Cardiac fibroblast (primary cell): ENCODE measurements around the gene TSPAN2.

Experiments used
- DNase-seq, 2 donors: peaks; one replicate each; pipeline versions ENCODE4 v3.0.0 to v3.0.0-alpha.2; 2010; ENCODE audit warnings: low read depth in 2 of 2
- H3K4me3 ChIP-seq, 2 donors: replicated peaks in 1 of 2; 1 replicate in 1 of 2; 2 replicates in 1 of 2; pipeline ENCODE4 v1.5.1; 2011; ENCODE audit warnings: low read depth in 2 of 2, low read length in 2 of 2, mild to moderate bottlenecking in 2 of 2, moderate library complexity in 1 of 2
- TF ChIP-seq, protein P1 (sequence below): IDR thresholded peaks from one replicate; pipeline ENCODE4 v1.5.1; 2011; ENCODE audit warnings: low read depth, mild to moderate bottlenecking, low read length, inconsistent platforms

The TSPAN2 gene

DNA sequence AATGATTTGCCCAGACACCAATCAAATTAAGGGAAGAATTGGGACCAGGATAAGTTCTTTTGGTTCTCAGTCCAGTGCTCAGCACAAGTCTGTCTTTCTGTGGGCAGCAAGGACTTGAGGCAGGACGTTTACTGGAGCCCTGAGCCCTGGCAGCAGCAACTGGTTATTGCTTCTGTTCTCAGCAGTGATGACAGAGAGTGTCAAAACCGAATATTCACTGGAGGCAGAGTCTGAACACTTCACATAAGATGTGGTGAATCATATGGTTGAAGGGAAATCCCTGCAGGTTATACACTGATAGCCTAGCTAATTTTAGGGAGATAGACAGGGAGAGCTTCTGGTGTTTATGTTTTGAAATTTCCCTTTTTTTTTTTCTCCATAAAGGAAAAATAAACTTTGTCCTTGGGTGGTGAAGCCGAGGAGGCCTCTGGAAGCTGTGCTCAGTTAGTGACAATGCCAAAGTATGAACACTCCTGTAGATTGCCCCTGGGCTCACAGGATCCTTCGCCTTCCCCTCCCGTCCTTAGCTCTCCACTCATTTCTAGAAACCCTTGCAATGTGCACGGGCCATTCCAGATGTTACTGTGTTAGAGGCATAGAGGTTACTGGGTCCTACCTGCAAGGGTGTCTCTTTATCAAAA, 26.3 kb upstream of the TSPAN2 start:
- DNase-seq = peak in 1 of 2 donors; percentile 33
- no peak overlapping the region for H3K4me3 ChIP-seq
- TF ChIP-seq, protein P1, sequence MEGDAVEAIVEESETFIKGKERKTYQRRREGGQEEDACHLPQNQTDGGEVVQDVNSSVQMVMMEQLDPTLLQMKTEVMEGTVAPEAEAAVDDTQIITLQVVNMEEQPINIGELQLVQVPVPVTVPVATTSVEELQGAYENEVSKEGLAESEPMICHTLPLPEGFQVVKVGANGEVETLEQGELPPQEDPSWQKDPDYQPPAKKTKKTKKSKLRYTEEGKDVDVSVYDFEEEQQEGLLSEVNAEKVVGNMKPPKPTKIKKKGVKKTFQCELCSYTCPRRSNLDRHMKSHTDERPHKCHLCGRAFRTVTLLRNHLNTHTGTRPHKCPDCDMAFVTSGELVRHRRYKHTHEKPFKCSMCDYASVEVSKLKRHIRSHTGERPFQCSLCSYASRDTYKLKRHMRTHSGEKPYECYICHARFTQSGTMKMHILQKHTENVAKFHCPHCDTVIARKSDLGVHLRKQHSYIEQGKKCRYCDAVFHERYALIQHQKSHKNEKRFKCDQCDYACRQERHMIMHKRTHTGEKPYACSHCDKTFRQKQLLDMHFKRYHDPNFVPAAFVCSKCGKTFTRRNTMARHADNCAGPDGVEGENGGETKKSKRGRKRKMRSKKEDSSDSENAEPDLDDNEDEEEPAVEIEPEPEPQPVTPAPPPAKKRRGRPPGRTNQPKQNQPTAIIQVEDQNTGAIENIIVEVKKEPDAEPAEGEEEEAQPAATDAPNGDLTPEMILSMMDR = no peak

DNA sequence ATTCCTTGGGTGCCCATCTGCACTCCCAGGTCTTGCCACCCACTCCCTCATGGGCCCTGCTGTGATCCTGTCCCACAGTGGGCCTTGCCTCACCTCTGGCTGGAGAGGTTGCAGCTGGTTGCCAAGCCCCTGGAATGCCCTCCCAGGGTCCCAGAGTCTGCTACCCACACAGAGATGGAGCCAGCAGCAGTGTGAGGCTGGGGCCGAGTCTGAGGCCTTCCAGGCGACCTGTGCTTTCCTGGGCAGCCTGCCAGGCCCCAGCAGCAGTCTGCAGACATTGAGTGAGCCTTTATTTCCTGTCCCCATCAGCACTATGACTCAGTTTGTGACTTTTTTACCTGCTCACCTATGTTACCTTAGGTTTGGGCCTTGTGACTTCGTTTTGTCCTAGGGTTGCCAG, 25.0 kb upstream of the TSPAN2 start:
- no peak overlapping the region for H3K4me3 ChIP-seq
- TF ChIP-seq, protein P1 = no peak
- peak in 1 of 2 donors; percentile 48 for DNase-seq

DNA sequence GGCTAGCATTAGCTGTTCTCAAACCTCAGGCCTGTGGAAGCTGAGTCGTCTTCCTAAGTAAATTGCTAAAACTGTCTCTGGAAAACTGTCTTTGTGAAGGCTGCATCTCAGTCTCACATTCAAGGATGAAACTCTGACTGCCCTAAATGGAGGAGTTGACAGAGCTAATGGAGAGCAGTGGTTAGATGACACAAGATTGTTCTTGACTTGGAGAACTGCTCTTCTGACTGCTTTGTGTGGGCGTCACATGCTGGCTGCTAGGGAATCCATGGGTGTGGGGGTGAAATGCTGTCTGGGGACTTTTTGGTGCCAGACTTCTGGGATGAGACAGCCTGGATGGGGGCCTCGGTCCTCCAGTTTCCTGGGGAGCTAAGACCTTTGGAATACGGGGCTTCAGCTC, 24.5 kb upstream of the TSPAN2 start:
- TF ChIP-seq, protein P1 = no peak
- DNase-seq = peak; percentile 12 to 15
- H3K4me3 ChIP-seq = no peak overlapping the region

DNA sequence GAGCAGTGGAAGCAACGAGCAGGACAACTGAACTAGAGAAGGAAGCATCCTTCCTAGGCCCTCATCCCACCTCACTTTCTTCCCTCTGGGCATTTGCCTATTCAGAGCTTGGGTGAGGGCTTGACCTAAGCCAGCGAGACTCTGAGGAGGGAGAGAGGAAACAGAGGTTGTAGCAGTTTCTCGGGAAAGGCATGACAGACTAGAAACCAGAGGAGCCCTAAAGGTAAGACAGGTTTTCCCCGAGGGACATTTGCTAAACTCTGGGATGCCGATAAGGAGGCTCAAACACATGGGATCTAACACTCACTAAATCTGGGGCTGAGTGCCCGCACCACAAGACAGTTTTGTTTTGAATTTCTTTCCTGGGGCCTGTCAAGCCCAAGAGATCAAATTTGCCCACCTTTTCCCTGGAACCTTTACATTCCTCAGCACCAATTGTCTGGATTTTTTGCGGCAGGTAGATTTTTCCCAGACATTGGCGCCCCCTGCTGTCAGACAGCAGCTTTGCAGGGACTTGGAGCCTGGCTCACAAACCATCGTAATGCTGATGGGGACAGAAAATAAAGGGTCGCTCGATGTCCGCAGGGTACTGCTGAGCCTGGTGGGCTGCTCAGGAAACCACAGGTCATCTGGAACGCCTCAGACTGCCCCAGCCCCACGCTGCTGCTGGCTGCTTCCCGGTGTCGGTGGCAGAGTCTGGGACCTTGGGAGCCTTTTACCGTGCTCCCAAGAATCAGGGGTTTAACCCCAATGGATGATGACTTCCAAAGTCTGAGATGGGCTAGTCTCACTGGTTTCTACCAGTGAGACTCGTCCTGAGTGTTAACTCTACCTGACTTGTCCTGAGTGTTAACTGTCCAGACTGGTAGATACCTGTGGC, 23.4 kb upstream of the TSPAN2 start:
- TF ChIP-seq, protein P1 = peak; percentile 90
- DNase-seq = peak; percentile 30 to 33
- no peak overlapping the region for H3K4me3 ChIP-seq

DNA sequence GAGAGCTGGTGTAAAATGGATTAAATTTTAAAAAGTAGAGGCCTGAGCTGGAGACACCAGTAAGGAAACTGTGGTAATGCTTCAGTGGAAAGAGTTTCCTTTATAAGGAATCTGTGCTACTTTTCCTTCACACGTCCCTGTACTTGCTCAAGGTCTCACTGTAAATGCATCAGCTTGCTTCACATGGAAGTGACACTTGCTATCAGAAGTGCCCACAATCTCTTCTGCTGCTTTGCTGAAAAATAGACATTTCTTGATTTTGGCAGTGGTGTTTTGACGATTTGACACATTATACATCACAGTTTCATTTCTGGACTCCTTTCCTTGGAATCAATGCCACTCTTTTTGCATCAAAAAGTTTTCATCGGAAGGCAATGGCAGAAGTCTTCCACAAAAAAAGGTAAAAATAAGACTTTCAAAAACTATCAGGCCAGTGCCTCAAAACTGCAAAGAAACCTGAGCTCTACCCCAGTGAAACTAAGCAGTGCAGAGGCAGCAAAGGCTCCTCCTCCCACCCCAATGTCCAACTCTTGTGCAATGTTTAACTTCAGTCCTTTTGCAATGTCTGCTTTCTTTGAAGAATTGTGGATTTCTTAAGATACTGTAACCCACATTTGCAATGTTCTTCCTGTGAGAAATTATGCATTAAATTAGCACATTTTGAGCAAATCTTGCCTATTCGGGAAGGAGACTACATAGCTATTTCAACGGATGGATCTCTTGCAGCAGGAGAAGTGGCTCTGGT, 18.4 kb upstream of the TSPAN2 start:
- H3K4me3 ChIP-seq = no peak overlapping the region
- TF ChIP-seq, protein P1 = no peak
- peak; percentile 54 to 69 for DNase-seq

DNA sequence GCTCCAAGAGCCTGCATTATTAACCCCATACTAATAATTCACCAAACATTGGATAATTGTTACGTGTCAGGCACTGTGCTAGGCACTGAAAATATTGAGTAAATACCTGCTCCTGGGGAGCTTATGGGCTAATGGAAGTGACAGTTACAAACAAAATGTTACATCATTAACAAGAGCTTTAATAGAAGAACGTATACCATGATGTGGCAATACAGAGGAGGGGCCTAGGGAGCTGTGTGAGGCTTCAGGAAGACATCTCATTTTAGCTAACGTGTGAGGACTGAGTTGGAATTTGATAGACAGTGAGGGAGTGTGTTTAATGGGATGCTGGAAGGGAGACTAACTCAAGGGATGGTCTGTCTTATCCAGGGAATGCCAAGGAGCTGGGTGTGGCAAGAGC, 16.5 kb upstream of the TSPAN2 start:
- H3K4me3 ChIP-seq = no peak overlapping the region
- no peak for DNase-seq
- TF ChIP-seq, protein P1 = no peak
